COLO668 (cell line): ENCODE data around the gene RCOR1.
"Not testable (repeated sequence)": the region's sequence is repeated elsewhere in the genome, so short reads cannot be mapped to it uniquely, and the experiment has no call there.

Source experiments
- DNase-seq: peaks from one replicate; lab custom pipeline; 2025; ENCODE audit not compliant: unreplicated experiment; lab: John Stamatoyannopoulos, UW

Gene RCOR1

DNA sequence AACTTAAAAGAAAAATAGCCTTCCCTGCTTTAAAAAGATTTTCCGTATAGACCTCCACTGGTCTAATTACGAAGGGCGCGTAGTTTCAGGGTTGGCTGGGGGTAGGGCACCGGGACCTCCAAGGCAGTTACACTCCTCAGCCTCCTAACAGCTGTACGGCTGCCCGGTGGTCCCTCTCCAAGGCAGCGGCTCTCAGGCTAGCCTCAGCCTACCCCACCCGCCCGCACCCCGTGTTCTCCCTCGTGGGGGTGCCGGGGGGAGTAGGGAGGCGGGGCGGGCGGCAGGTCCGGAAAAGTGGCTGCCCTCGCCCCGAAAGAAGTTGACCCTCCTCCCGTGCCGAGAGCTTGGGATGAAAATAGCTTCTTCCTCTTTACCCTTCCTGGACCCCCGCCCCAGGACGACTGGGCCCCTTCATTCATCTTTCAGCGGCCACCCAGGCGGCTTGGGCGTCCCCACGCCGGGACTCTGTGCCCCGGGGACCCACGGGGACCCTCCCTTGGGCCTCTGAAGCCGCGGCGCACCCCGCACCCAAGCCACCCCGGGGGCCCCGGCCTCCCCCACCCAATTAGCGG lies 991 bp upstream of the RCOR1 start:
- peak; percentile 24 for DNase-seq

DNA sequence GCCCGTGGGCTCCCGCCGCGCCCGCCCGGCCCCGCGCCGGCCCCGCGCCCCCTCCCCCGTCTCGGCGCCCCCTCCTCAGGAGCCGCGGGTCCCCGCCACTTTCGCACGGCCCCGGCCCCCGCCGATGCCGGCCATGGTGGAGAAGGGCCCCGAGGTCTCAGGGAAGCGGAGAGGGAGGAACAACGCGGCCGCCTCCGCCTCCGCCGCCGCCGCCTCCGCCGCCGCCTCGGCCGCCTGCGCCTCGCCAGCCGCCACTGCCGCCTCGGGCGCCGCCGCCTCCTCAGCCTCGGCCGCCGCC lies 263 bp downstream of the RCOR1 start:
- DNase-seq: no peak

DNA sequence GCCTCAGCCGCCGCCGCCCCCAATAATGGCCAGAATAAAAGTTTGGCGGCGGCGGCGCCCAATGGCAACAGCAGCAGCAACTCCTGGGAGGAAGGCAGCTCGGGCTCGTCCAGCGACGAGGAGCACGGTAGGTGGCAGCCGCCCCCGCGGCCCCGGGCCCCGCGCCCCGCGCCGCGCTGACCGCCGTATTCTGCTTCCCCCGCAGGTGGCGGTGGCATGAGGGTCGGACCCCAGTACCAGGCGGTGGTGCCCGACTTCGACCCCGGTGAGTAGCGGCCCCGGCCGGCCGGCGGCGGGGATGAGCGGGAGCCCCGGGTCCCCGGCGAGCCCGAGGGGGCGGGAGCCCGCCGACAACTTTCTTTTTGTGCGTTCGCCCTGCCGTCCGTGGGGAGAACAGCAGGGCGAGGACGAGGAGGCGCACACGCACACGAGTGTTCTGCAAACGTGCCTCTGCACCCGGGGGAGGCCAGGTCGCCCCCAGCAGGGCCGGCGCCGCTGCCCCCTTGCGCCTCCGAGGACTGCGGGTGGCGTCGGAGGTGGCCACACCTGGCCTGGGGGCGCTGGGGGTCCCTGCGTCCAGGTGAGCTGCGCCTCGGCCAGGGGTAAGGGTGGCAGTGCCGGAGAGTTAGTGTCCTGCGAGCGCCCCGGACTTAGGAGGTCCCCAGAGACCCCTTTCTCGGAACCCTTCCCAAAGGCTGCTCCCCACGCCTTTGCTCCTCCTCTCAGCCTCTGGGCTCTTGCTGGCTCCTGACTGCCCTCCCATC lies 794 bp downstream of the RCOR1 start:
- DNase-seq: peak; percentile 70

DNA sequence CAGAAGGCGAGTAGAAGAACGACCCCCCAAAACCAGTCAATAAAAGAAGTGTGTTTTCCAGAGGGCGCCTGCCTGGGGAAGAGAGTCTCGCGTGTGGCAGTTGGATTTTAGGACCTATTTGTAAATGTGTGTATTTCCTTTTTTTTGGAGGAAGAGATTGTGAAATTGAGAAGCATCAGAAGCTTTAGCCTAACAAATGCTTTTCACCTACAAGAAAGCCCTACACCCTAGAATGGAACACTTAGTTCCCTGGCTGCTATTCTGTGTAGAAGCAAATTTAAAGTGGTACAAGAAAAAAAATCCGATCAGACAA lies 1.3 kb downstream of the RCOR1 start:
- no peak for DNase-seq

DNA sequence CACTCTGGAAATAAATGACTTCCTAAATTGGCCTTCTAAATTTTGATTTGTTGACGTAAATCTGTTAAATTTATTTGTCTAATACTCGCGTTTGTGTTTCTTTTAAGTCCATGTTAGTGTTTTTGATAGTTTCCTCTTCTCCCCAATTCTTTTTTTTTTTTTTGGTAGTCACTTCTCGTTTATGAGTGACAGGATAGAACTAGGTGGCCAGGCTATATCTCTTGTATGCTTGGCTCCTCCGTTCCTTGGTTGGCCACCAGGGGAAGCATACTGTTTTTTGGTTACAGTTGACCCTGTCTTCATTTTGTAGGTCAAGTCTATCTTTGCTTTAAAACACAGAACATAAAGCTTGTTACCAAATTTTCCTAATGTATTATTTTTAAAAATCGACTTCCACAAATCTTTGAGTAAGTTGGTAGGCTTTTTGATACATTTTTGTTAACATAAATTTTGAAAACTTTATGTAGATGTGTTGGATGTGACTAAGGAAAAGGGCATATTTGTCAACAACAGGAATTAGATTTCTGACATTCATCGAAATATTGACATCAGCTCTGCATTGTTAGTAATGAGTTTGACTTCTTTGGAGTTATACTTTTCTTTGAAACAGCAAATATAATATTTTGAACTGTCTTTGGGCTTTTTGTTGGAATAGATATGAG lies 2.2 kb downstream of the RCOR1 start:
- DNase-seq: peak; percentile 70

DNA sequence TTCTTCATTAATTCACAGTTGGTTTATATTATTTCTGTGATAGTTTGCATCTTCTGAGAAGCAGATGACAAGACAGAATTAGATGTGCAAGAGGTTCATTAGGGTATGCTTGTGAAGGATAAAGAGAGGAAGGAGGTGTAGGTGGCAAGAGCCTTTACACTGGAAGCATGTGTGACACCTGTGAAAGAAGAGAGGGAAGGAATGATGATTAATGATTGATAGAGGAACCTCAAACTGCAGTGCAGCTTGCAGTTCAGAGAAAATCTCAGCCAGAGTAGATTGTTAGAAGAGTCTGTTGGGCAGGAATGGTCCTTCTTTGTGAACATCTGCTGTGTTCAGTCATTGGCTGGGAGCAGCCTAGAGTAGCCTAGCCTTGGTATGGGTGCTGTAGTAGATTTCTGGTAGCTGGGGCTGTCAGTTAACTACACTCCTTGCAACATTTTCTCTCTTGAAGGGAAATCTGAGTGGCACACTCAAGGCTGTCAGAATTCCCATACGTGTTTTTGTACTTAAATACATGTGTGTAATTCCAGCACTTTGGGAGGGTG lies 9.0 kb downstream of the RCOR1 start:
- no peak for DNase-seq

DNA sequence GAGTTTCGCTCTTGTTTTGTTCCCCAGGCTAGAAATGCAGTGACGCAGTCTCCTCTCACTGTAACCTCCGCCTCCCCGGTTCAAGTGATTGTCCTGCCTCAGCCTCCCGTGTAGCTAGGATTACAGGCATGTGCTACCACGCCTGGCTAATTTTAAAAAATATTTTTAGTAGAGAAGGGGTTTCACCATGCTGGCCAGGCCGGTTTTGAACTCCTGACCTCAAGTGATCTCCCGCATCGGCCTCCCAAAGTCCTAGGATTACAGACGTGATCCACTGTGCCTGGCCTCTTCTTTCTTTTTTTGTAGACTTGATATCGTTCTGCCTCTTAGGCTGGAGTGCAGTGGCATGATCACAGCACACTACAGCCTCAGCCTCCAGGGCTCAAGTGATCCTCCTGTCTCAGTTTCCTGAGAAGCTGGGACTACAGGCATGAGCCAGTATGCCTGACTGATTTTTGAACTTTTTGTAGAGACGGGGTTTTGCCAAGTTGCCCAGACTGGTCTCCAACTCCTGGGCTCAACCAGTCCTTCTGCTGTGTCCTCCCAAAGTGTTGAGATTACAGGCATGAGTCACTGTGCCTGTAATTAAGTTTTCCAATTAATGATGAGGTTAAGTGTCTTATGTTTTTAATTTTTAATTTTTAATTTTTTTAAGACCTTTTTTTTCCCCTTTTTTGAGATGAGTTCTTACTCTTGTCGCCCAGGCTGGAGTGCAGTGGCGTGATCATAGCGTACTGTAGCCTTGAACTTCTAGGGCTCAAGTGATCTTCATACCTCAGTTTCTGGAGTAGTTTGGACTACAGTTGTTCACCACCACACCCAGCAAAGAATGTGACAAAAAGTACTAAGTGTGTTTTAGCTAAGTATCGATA lies 10.2 kb downstream of the RCOR1 start:
- DNase-seq: no peak

DNA sequence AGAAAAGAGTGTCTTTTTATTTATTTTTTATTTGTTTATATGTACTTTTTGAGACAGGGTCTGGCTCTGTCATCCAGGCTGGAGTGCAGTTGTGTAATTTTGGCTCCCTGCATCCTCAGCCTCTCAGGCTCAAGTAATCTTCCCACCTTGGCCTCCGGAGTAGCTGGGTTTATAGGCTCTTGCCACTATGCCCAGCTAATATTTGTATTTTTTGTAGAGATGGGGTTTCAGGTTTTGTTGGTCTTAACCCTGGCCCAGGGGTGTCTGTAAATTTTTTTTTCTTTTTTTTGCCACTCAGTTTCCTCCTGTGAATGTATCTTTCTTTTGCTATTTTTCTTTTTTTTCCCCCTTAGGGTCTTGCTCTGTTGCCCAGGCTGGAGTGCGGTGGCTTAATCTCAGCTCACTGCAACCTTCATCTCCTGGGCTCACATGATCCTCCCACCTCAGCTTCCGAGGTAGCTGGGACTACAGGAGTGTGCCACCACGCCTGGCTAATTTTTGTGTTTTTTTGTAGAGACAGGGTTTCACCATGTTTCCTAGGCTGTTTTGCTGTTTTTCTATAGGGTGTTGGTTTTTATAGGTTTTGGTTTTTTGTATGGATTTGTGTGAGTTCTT lies 11.0 kb downstream of the RCOR1 start:
- no peak for DNase-seq

DNA sequence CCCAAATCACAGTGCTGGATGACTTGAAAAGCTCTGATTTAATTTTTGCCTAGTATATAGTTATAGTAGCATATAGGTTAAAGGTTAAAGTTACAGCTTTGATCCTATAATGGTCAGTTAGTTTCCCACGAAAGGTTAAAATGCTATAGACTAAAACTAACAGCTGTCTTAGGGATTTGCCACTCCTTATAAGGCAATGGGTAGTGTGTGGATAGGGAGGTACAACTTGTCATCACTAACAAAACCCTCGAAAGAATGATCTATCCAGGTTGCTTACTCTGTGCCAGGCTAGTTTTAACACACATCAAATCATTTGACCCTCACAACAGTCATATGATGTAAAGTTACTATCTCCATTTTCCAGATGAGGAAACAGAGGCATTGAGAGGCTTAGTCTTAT lies 11.7 kb downstream of the RCOR1 start:
- DNase-seq: no peak

DNA sequence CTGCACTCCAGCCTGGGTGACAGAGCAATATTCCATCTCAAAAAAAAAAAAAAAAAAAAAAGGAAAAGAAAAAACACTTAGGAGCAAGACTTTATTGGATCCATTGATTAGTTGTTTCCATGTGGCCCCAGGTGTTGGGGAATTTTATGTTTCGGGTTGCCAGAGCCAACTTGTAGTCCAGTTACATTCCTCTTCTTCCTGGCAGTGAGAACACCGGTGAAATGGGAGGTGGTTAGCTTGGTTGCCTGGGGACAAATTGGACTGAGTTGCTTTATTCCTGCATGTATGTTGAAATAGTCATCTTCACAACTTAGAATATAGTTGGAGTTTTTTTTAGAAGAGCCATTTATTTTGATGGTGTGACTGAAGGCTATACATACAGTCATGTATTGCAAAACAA lies 12.6 kb downstream of the RCOR1 start:
- DNase-seq: no peak

DNA sequence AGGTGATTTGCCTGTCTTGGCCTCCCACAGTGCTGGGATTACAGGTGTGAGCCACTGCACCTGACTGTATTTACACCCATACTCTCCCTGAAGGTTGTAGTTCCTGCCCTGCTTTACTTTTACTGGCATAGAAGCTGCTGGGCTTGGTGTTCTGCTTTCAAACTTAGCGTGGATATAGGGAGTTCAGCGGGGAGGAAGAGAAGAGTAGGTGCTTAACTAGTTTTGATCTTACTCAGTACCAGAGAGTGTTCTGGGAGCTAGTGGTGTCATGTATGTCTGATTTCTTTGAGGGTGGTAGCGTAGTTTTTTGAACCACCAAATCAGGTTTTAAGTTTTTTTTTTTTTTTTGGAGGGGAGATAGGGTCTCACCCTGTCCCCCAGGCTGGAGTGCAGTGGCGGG lies 13.8 kb downstream of the RCOR1 start:
- DNase-seq: no peak

DNA sequence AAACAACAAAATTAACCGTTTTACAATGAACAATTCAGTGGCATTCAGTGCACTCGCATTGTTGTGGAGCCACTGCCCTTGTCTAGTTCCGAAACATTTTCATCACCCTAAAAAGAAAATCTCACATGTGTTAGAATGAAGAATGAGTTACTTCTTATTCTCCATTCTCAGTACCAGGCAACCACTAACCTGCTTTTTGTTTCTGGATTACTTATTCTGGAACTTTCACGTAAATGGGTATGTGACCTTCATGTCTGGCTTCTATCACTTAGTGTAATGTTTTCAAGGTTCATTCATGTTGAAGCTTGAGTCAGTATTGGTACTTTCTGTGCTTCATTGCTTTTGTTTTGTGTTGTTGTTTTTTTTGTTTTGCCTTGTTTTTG lies 15.6 kb downstream of the RCOR1 start:
- no peak for DNase-seq

DNA sequence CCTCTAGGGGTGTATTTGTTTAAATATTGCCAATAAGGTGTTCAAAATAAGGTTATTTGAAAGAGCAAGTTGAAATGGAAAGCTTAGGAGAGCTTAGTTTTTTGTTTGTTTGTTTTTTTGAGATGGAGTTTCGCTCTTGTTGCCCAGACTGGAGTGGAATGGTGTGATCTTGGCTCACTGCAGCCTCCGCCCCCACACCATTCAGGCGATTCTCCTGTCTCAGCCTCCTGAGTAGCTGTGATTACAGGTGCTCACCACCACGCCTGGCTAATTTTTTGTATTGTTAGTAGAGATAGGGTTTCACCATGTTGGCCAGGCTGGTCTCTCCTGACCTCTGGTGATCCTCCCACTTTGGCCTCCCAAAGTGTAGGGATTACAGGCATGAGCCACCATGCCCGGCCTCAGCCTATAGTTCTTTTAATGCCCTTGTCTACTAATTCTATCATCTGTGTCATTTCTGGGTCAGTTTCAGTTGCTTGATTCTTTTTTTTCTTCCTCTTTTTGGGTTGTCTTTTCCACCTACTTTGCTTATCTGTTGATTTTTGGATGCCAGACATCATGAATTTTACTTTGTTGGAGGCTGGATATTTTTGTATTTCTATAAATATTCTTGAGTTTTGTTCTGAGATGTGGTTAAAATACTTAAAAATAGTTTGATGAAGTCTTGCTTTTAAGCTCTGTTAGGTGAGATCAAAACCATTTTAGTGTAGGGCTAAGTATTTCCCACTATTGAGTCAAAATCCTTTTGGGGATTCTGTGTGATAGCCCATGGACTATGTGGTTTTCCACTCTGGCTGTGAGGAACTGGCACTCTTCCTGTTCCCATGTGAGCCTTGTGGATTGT lies 18.7 kb downstream of the RCOR1 start:
- DNase-seq: no peak

DNA sequence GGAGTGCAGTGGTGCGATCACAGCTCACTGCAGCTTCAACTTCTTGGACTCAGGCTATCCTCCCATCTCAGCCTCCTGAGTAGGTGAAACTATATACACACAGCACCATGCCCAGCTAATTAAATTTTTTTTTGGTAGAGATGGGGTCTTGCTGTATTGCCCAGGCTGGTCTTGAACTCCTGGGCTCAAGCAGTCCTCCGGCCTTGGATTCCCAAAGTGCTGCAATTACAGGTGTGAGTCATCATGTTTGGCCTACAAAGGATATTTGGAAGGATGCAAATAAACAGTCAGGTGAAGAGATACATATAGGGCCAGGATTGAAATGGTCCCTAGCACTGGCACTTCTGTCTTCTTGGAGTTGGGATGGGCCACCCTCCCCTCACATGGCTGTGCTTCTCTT lies 23.9 kb downstream of the RCOR1 start:
- no peak for DNase-seq

DNA sequence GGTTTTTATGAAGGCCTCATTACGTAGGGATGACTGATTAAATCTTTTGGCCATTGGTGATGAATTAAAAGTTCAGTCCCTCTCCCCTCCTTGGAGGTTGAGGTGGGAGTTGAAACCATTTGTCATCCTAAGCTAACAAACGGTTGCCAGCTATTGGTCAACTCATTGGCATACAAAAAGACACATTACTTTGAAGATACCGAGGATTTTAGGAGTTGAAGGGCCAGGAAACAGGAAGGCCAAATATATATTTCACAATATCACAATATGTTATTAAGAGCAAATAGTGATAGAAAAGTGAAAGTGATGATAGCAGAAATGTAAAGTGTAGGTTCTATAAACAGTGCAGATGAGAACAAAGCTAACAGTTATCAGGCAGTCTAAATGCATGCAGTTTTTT lies 24.4 kb downstream of the RCOR1 start:
- no peak for DNase-seq

DNA sequence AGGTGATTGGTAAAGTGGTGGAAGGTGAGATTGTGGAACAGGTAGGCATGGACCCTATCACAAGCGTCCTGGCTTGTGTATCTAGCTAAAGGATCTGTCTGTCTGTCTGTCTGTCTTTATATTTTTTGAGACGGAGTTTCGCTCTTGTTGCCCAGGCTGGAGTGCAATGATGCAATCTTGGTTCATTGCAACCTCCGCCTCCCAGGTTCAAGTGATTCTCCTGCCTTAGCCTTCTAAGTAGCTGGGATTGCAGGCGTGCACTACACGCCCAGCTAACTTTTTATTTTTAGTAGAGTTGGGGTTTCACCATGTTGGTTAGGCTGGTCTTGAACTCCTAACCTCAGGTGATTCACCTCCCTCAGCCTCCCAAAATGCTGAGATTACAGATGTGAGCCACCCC lies 26.6 kb downstream of the RCOR1 start:
- not testable (repeated sequence) for DNase-seq

DNA sequence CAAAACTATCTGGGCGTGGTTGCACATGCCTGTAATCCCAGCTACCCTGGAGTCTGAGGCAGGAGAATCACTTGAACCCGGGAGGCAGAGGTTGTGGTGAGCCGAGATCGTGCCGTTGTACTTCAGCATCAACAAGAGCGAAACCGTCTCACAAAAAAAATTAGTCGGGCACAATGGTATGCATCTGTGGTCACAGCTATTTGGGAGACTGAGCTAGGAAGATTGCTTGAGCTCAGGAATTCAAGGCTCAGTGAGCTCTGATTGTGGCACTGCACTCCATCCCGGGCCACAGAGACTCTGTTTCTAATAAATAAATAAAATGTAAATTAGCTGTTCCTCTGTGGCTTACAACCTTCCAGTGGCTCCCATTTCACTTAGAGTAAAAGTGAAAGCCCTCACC lies 28.0 kb downstream of the RCOR1 start:
- DNase-seq: no peak

DNA sequence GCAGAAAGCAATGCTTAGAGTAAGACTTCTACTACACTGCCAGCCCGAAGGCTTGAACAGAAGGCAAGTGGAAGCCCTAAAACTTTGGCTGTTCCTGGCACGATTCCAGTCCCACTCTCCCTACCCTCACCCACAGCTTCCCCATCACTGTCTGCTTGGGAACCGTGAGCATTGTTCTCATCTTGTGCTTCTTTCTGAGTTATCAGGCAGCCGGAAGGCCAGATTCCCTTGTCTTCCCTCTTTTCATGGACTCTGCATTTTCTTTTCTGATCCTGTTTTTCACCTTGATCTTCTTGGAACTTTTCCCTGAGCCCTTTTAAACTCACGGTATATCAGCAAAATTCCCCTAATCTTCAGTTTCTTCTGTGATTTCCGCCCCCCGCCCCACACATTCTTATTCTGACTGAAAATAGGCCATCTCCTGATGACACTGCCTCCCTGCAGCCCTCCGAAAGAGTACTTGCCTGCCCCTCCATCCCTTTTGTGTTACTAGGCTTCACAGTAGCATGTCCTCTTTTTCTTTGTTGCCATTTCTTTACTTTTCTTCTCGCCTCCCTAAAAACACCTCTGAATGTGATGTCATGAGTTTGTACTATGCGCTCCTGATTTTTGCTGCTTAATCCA lies 29.9 kb downstream of the RCOR1 start:
- no peak for DNase-seq

DNA sequence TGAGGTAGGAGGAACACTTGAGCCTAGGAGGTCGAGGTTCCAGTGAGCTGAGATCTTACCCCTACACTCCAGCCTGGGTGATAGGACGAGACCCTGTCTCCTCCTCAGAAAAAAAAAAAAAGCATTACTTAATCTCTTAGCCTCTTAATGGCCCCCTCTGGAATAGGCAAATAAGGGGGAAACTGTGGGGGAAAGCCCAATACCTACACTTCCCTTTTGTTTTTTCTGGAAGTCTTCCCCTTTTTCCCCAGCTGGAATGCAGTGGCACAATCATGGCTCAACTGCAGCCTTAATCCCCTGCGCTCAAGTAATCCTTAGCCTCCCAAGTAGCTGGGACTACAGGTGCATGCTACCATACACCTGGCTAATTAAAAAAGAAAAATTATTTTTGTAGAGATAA lies 32.2 kb downstream of the RCOR1 start:
- DNase-seq: no peak
